ENCODE measurements around the gene TMEM91. TPM values are rescaled to one million over a fixed set of nuclear protein-coding genes. Genes with fewer than 3 reads are reported as not detected.

The TMEM91 gene
- total and polyA plus RNA-seq, 2 of the 13 experiments (the other 11 are each of a cell fraction or from before 2014, with no cell fraction given): 6.3 to 10.3 TPM

GRCh38 chr19:41420101-41420880, 44.0 kb downstream of the TMEM91 start:
- H3K4me1 ChIP-seq (ENCODE audit: insufficient read depth, low read length): peaks cover 12% of the 10 kb centered on the region
- H3K4me2 ChIP-seq (ENCODE audit: low read depth, low read length): no peak overlapping the region
- no TSS peak for BruUV-seq (replicated peaks)
- ChIA-PET CTCF (ENCODE audit: low intra/inter-chr PET ratio, low total read pairs) (no interaction called here), POLR2A (interaction anchor here (1.4 kb wide), 1 partner anchor 19 kb away, joined by 3 read pairs; the partner anchor contains the start of gene DMAC2)
- no peaks in the 10 kb centered on the region for H3K9me3 ChIP-seq (ENCODE audit: low read length)
- DNase-seq (ENCODE audit: low spot score) (no peak), ATAC-seq (no peak), FAIRE-seq (no peak)
- 94% methylated on average over 8 of the region's 8 CpGs for WGBS (ENCODE audit: low lambda C conversion rate)
- H3K4me3 ChIP-seq (replicated peaks in 1 of 3; ENCODE audit: insufficient read depth in 1 of 3, low read depth in 2 of 3, low read length in 3 of 3): no peak overlapping the region
- H3K9ac ChIP-seq (ENCODE audit: insufficient read depth, low read depth, low read length): no peak overlapping the region
- no peaks in the 10 kb centered on the region for H3K79me2 ChIP-seq (ENCODE audit: insufficient read depth, low read length)
- H3K27ac ChIP-seq (ENCODE audit: extremely low read length, insufficient read depth, low read length): no peak overlapping the region
- no peaks in the 10 kb centered on the region for H4K20me1 ChIP-seq (ENCODE audit: insufficient read depth, low read length)
- H2AFZ ChIP-seq (ENCODE audit: low read length): no peak overlapping the region
- TF ChIP-seq RNF2 (conservative IDR thresholded peaks at IDR 0.05; ENCODE audit: low read depth) (no peak), HINFP (CRISPR knock-in tag; IDR thresholded peaks at IDR 0.05; ENCODE audit: low read depth) (no peak), SRSF1 (optimal IDR thresholded peaks at IDR 0.05; ENCODE audit: low read depth, low read length) (no peak), ZSCAN30 (CRISPR knock-in tag; IDR thresholded peaks at IDR 0.05) (no peak), ADNP (CRISPR knock-in tag; IDR thresholded peaks at IDR 0.05) (no peak), RFX5 (IDR thresholded peaks at IDR 0.05; ENCODE audit: low read depth, low read length) (no peak), ZNF333 (CRISPR knock-in tag; IDR thresholded peaks at IDR 0.05; ENCODE audit: borderline replicate concordance) (no peak), ZNF460 (CRISPR knock-in tag; IDR thresholded peaks at IDR 0.05; ENCODE audit: borderline replicate concordance) (no peak), HBP1 (CRISPR knock-in tag; IDR thresholded peaks at IDR 0.05; ENCODE audit: low read depth) (no peak)
- intact Hi-C loops (cut with micrococcal nuclease; ENCODE audit: unreplicated experiment): no loop called here
- peaks cover 24 to 33% of the 10 kb centered on the region in 2 experiments; a peak in 4 of 5 replicates for H3K36me3 ChIP-seq (replicated peaks in 1 of 2; ENCODE audit: control insufficient read depth in 1 of 2, insufficient read depth in 2 of 2, low read length in 2 of 2)
- no peaks in the 10 kb centered on the region for H3K27me3 ChIP-seq (ENCODE audit: control insufficient read depth in 1 of 2, insufficient read depth in 2 of 2, low read length in 2 of 2)
- in situ Hi-C loops (cut with HindIII; ENCODE audit: extremely low pct_ligation_motif_present, low pct_unique_long_range_greater_than_20kb): no loop called here

Data from HepG2 (cell line).